Suprapubic skin (tissue), 4 donors: Measurements from ENCODE around the gene RCOR1.

ENCODE experiments used
- CTCF ChIP-seq, 2 donors: fragments of 200-600 bp in 1 of 2; fragments of 450-650 bp in 1 of 2; sonication (generic) in 1 of 2; IDR thresholded peaks; one replicate each; pipeline ENCODE4 v1.5.1; 2016 to 2019; ENCODE audit warnings: antibody characterized with exemption in 2 of 2, mild to moderate bottlenecking in 1 of 2, moderate library complexity in 1 of 2
- EP300 ChIP-seq: sonication (generic); formaldehyde crosslinking; IDR thresholded peaks from one replicate; pipeline ENCODE4 v1.6.1; 2017; ENCODE audit warnings: antibody characterized with exemption
- POLR2A ChIP-seq, 2 donors: fragments of 450-650 bp; IDR thresholded peaks; one replicate each; pipeline ENCODE4 v1.6.1; 2017; ENCODE audit warnings: antibody characterized with exemption in 2 of 2, mild to moderate bottlenecking in 2 of 2, moderate library complexity in 2 of 2
- POLR2AphosphoS5 ChIP-seq, 3 donors: sonication (generic); formaldehyde crosslinking; IDR thresholded peaks; one replicate each; pipeline ENCODE4 v1.6.1; 2017; ENCODE audit warnings: antibody characterized with exemption in 3 of 3

DNA sequence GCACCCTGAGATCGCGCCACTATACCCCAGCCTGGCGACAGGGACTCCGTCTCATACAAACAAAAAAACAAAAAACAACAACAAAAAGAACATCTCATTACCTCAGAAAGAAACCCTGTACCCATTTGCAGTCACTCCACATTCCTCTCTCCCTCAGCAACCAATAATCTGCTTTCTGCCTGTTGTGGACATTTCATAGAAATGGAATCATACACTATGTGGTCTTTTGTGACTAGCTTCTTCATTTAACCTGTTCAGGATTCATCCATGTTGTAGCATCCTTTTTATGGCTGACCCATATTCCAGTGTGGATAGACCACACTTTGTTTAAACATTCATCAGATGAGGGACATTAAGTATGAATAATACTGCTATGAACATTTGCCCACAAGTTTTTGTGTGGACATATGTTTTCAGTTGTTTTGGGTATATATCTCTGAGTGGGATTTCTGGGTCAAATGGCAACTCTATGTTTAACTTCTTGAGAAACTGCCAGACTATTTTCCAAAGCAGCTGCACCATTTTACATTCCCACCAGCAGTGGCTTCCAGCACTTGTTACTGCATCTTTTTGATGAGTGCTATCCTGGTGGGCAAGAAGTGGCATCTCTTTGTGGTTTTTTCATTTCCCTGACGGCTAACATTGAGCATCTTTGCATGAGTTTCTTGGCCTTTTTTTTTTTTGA is 5.9 kb upstream of the RCOR1 start:
- TF ChIP-seq CTCF (IDR thresholded peaks at IDR 0.05) (no peak), POLR2A (IDR thresholded peaks at IDR 0.05) (no peak), POLR2AphosphoS5 (IDR thresholded peaks at IDR 0.05) (no peak), EP300 (no peak)
